GM21515 (cell line): ENCODE results near the gene NAGK.
"Not testable (repeated sequence)": the region's sequence is repeated elsewhere in the genome, so short reads cannot be mapped to it uniquely, and the experiment has no call there.

Experiments
- ATAC-seq: cut with Tn5 transposase; IDR thresholded peaks from one replicate; pipeline ENCODE4 v1.9.1; 2021; ENCODE audit not compliant: unreplicated experiment

The NAGK gene

DNA sequence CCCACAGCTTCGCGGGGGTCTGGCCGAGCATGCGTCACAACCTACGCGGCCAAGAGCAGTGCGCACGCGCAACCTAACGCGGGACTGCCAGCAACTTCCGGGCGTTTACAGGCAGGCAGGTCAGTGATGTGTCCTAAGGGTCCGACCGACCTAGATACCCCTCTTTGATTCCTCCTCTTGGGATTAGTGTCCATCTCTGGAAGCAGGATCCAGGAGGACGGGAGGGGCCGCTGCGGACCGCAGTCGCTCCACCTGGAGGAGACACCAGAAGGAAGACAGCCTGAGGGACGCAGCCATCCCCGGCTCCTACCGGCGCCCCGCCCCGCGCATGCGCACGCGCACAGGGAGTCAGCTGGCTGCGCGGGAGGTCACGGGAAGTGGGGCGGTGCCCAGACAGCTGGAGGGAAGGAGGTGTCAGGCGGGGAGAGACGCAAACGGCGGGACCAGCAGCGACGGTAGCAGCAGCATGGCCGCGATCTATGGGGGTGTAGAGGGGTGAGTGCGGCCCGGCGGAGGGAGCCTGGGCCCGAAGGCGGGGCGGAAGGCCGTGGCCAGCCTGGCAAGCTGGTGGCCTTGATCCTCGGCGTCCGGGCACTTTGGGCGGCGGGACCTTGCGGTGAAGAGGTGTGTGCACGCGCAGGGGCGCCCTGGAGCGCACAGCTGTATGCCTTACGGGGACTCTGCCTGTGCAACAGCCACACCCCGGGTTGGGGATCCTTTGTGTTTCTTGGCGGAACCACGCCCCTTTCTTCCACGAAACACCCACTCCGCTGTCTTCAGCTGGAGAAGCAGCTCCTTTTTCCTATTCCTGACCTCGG, at the start of gene NAGK:
Gene NAGK, plus strand, starts transcription at position 431 of the 818 bp plus-strand sequence. Its CDS starts 36 bp downstream, at position 467.
- ATAC-seq = peak; percentile 47

DNA sequence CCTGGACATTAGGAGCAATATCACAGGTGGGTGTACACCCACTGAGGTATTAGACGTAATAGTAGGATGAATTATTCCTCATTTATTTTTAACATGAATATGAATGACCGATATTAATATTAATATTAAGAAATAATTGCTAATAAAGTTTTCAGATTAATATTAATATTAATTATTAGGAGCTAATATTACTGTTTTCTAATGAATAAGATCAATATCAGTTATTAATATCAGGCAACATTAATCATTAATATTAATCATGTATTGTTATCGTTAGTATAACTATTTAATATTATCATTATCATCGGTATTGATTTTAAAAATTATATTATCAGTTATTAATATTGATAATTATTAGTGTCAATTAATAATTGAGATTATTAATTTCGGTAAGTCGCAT, 48.5 kb upstream of the NAGK start:
- not testable (repeated sequence) for ATAC-seq

DNA sequence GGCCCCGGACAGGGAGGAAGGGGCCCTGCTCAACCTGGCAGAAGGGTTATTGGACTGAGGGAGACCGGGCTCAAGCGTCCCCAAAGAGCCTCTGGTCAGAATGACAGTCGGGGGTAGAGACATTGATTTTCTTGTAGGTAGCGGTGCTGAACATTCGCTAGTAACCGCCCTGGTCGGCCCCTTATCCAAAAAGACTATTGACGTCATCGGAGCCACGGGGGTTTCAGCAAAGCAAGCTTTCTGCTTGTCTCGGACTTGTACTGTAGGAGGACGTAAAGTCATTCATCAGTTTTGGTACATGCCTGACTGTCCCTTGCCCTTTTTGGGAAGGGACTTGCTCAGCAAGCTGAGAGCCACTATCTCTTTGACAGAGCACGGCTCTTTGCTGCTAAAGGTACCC, 47.1 kb upstream of the NAGK start:
- not testable (repeated sequence) for ATAC-seq

DNA sequence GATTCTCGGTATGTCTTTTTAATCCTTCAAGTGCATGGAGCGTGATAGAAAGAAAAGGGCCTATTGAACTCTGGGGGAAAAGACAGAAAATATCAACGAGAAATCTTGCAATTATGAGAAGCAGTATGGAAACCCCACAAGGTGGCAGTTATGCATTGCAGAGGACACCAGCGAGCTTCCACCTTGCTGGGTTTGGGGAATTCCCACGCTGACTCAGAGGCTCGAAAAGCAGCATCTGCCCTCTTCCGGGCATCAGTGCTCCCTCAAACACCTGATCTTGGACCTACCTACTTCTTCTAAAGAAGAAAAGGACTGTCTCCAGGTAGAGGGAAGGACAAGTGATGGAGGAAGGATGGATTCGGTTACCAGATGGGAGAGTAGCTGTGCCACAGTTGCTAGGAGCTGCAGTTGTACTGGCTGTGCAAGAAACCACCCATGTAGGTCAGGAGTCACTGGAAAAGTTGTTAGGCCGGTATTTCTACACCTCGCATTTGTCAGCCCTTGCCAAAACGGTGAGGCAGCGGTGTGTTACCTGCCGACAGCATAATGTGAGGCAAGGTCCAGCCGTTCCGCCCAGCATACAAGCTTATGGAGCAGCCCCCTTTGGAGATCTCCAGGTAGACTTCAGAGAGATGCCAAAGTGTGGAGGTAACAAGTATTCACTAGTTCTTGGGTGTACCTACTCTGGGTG, 44.8 kb upstream of the NAGK start:
- ATAC-seq = not testable (repeated sequence)

DNA sequence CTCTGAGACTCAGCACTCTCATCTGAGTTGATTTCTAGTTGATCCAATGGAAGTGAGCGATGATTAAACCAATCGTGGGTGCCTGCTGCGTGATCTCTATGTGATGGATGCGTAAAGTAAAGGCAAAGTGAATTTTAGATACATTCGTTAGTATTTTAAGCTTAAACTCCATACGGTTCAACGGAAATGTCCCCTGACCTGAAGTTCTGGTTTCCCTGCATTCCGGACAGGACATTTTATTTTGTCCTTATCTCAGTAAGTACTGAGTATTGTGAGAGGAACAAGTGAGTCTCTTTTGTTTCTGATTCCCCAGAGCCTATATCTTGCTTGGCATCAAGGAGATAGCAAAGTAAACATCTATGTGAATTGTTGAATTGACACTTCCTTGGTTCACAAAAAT, 32.2 kb upstream of the NAGK start:
- ATAC-seq = not testable (repeated sequence)

DNA sequence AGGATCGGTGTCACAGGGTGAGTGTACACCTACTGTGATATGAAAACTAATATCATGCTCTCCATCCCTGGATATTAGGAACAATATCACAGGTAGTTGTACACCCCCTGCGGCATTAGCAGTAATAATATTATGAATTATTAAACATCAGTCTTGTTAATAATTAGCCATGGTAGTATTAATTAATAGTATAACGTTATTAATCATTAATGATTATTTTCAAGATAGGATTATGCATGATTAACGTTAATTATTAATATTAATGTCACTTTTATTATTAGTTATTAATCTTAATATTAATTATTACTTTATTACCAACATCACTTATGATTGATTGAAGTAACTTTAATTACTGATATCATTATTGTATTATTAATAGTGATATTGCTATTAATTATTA, 26.2 kb upstream of the NAGK start:
- no peak for ATAC-seq

DNA sequence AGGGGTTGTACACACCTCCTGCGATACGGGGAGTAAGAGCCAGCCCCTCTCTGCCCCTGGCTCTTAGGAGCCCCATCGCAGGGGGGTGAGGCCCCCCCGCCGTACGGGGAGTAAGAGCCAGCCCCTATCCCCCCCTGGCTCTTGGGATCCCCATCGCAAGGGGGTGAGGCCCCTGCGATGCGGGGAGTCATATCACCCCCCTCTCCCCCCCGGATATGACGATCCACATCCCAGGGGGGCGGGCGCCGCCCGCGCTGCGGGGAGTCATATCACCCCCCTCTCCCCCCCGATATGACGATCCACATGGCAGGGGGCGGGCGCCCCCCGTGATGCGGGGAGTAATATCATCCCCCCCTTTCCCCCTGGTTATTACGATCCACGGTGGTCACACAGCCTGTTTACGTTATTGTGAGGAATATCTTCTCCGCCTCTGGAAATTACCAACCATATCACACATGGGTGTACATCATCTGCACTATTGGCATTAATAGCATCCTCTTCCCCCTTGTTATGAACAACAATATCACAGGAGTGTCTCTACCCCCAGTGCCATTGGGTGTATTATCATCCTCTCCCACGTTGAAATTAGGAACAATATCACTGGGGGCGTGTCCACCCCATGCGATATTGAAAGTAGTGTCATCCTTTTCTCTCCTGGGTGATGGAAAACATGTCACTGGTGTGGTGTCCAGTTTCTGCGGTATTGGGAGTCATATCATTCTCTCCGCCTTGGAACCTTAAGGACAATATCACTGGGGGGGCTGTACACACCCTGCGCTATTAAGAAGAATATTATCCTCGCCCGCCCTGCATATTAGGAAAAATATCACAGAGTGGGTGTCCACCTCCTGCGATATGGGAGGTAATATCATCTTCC, 24.7 kb upstream of the NAGK start:
- no peak for ATAC-seq

DNA sequence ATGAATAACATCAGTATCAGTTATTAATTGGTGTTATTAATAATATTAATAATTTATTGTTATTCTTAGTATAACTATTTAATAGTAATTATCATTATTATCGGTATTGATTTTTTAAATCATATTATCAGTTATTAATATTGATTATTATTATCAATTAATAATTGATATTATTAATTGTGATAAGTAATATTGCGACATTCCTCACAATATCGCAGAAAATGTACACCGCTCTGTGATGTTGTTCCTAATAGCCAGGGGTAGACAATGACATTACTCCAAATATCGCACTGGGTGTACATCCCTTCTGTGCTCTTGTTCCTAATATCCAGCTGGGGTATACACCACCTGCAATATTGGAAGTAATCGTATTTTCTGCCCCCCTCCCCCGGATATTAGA, 23.3 kb upstream of the NAGK start:
- no peak for ATAC-seq

DNA sequence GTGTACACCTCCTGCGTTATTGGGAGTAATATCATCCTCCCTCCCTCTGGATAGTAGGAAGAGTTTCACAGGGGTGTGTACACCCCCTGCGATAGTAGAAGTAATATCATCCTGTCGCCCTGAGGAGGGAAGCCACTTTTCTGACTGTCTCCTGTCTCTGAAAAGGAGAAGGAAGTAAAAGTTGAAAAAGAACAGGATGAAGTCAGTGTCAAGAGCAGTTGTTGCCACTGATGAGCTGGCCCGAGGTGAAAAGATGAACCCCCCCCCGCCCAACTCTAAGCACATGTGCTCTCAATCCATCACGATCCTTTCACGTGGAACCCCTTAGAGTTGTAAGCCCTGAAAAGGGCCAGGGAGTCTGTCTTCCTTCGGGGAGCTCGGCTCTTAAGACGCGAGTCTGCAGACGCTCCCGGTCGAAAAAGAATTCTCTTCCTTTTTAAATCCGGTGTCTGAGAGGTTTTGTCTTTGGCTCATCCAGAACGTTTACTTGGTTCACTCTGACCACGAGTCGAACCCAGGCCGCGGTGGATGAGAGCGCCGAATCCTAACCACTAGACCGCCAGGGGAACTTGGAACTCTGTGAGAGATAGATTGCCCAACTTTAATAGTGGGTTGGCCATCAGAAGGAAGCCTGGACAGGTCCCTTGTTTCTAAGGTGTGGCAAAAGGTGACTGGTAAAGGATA, 22.4 kb upstream of the NAGK start:
- ATAC-seq = no peak

DNA sequence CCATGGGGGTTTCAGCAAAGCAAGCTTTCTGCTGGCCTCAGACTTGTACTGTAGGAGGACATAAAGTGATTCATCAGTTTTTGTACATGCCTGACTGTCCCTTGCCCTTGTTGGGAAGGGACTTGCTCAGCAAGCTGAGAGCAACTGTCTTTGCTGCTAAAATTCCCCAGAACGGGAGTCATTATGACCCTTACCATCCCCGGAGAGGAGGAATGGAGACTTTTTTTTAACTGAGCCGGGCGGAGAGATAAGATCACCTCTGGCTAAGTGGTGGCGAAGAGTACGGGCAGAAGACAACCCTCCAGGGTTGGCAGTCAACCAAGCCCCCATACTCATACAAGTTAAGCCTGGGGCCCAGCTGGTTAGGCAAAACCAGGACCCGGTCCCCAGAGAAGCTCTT, 20.4 kb upstream of the NAGK start:
- ATAC-seq = no peak

DNA sequence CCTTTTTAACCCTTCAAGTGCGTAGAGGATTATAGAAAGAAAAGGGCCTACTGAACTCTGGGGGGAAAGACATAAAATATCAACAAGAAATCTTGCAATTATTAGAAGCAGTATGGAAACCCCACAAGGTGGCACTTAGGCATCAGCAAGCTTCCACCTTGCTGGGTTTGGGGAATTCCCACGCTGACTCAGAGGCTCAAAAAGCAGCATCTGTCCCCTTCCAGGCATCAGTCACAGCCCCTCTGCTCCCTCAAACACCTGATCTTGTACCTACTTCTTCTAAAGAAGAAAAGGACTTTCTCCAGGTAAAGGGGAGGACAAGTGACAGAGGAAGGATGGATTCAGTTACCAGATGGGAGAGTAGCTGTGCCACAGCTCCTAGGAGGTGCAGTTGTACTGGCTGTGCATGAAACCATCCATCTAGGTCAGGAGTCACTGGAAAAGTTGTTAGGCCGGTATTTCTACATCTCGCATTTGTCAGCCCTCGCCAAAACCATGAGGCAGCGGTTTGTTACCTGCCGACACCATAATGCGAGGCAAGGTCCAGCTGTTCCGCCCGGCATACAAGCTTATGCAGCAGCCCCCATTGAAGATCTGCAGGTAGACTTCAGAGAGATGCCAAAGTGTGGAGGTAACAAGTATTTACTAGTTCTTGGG, 18.6 kb upstream of the NAGK start:
- ATAC-seq = not testable (repeated sequence)

DNA sequence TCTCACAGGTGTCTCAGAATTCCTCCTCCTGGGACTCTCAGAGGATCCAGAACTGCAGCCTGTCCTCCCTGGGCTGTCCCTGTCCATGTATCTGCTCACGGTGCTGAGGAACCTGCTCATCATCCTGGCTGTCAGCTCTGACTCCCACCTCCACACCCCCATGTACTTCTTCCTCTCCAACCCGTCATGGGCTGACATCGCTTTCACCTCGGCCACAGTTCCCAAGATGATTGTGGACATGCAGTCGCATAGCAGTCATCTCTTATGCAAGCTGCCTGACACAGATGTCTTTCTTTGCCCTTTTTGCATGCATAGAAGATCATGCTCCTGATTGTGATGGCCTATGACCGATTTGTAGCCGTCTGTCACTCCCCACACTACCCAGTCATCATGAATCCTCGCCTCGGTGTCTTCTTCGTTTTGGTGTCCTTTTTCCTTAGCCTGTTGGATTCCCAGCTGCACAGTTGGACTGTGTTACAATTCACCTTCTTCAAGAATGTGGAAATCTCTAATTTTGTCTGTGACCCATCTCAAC, 13.2 kb upstream of the NAGK start:
- ATAC-seq = not testable (repeated sequence)

DNA sequence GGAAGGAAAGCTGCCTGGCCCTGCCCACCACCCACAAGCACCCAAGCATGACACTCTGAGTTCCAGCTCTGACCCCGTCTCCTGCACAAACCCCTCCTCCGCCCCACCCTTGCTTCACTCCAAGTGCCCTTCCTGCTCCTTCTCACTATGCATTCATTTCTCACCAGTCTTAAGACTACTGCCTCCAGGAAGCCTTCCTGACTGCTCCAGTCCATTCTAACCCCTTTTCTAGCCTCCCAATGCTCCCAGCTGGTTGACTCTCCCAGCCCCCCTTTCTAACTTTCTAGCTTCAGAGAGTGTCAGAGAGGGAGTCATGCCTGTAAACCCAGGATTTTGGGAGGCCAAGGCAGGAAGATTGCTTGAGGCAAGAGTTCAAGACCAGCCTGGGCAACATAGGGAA, 8.2 kb upstream of the NAGK start:
- ATAC-seq = no peak

DNA sequence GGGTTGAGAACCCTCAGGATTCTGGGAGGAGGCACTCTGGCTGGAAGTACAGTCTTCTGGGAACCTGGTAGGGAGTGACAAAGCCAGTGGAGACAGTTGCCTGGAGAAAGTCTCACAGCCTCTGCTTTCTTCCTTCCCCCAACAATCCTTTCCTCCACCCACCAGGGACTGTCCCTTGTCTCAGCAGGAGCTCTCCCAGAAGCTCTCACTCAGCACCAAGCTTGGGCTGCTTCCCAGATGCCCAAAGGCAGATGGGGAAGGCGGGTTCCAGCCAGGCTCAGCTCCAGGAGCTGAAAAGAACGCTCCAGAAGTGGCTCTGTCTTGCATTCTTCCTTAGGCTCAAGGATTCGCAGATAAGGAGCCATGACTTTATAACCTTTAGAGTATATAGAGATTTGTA, 7.6 kb upstream of the NAGK start:
- no peak for ATAC-seq

DNA sequence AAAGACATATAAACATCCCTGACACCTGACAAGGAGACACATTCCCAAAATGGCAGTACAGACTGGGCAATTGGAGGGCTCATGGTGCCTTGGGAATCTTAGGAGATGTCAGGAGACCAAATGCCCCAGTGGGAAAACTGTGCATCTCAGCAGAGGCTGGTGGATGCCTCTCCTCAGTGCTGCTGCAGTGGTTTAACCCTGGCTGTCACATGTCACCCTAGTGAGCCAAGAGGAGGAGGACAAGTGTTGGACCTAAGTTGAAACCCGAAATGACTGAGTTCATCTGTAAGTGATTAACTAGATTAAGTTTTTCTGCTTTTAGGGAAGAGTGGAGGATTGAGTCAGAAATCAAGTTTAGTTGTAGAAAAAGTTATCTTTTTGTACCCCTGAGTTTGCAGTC, 5.2 kb upstream of the NAGK start:
- no peak for ATAC-seq

DNA sequence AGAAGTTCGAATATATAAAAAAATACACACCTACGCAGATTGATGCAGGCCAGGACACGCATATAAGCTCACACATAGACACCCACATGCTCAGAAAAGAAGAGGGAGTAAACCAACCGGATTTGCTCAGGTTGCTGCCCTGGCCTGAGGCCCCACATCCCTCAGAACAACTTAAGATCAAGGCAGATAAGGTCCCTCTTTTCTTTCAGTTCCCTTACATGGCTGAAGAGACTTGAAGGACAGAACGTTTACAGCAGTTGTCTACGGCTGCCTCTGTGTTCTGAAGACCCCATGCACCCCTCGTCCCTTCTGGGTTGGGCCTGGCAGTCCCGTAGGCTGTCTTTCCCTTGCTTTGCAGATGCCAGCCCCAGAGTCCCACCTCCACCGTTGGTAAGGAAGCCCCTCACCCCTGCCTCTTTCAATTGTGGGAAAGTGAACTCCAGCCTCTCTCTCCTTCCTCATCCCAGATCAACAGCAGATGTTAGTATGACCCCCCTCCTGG, 4.3 kb upstream of the NAGK start:
- ATAC-seq = no peak

DNA sequence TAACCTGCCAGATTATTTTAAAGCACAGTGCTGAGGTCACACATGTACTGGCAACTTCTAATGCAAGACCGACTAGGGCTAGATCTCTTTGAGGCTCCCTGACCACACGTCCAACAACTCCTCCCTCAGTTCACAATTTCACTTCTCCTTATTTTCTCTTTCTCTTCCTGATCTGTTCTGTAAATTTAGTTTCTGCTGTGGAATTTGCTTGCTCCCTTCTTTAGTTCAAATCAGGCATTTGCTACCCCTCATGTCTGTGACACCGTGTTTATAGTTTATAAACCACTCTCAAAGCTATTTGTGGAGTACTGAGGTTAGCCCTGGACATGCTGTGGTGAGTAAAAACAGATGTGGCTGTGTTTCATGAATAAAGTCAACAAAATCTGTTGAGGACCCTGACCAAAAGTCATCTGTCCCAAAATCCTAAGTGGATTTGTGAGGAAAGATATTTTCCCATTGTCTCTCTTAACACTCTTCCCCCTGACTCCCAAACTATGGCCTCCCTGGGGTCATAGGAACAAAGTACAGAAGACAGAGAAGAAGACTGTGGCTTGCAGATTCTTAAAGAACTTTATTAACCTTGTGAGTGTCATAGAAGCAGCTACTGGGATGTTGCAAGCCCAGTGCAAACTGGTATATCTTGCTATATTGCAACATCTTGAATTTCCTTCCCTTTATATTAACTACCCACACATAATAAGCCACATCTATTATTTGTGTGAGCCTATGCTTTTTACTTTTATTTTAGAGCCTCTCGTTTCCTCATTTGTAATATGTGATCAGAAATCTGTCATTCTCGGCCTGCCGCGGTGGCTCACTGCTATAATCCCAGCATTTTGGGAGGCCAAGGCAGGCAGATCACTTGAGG, 3.5 kb upstream of the NAGK start:
- ATAC-seq = peak; percentile 31

DNA sequence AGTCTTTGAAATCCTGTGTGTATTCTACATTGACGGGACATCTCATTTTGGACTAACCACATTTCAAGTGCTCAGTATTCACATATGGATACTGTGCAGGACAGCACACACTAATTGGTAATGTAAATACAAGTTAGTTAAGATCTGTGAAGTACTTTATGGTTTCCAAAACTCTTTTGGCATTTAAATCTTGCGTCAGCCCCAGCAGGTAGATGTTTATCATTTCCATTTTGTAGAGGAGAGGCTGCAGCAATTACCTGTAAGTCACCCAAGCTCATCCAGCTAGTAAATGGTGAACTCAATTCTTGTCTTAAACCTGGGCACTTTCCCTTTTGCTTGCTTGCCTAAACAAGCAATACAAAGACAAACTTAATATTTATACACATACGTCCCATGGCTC, 1.6 kb upstream of the NAGK start:
- ATAC-seq = no peak
